GM23338 (cell line): ENCODE results near the gene TMTC2. TPM values are rescaled to one million over a fixed set of nuclear protein-coding genes. Genes with fewer than 3 reads are reported as not detected.

Experiments
- ATAC-seq: fragments of 200-7000 bp; cut with Tn5 transposase; 3 replicates; pipeline ENCODE4 v1.9.1; 2020
- DNase-seq: peaks from one replicate; pipeline ENCODE4 v3.0.0-alpha.2; 2015; ENCODE audit warnings: low spot score
- H2AFZ ChIP-seq: fragments of 200-600 bp; sonication (generic); 2 replicates; pipeline ENCODE4 v1.8.0; 2016; ENCODE audit warnings: antibody characterized with exemption, mild to moderate bottlenecking, moderate library complexity
- H3F3A ChIP-seq: fragments of 200-600 bp; sonication (generic); replicated peaks from 2 replicates; pipeline ENCODE4 v1.8.0; 2017; ENCODE audit warnings: antibody characterized with exemption, mixed run types, low read depth
- H3K27ac ChIP-seq: fragments of 200-600 bp; sonication (generic); 2 replicates; pipeline ENCODE4 v1.6.1; 2016; ENCODE audit warnings: low read depth
- H3K27me3 ChIP-seq: fragments of 200-600 bp; sonication (generic); 2 replicates; pipeline ENCODE4 v1.8.0; 2016; ENCODE audit warnings: mild to moderate bottlenecking, mixed run types, moderate library complexity; ENCODE audit not compliant: insufficient read depth
- H3K36me3 ChIP-seq: fragments of 200-600 bp; sonication (generic); 2 replicates; pipeline ENCODE4 v1.8.0; 2016; ENCODE audit warnings: mild to moderate bottlenecking; ENCODE audit not compliant: insufficient read depth
- H3K4me1 ChIP-seq: fragments of 200-600 bp; sonication (generic); 2 replicates; pipeline ENCODE4 v1.8.0; 2016; ENCODE audit warnings: mild to moderate bottlenecking, moderate library complexity; ENCODE audit not compliant: insufficient read depth
- H3K4me2 ChIP-seq: fragments of 200-600 bp; sonication (generic); 2 replicates; pipeline ENCODE4 v1.7.1; 2017; ENCODE audit warnings: mixed run types
- H3K4me3 ChIP-seq: fragments of 200-600 bp; sonication (generic); 2 replicates; pipeline ENCODE4 v1.6.1; 2016; ENCODE audit warnings: mixed run types
- H3K79me2 ChIP-seq: fragments of 200-600 bp; sonication (generic); replicated peaks from 2 replicates; pipeline ENCODE4 v1.8.0; 2017; ENCODE audit warnings: mild to moderate bottlenecking; ENCODE audit not compliant: insufficient read depth
- H3K9me2 ChIP-seq: fragments of 200-600 bp; sonication (generic); 2 replicates; pipeline ENCODE4 v1.8.0; 2017; ENCODE audit not compliant: insufficient read depth
- H4K20me1 ChIP-seq: fragments of 200-600 bp; sonication (generic); replicated peaks from 2 replicates; pipeline ENCODE4 v1.8.0; 2017; ENCODE audit warnings: mild to moderate bottlenecking; ENCODE audit not compliant: insufficient read depth
- H3K27ac Mint-ChIP-seq: 2 replicates; pipeline ENCODE4 v1.8.0; 2020; ENCODE audit warnings: inconsistent platforms, mild to moderate bottlenecking, moderate library complexity, mixed read lengths
- H3K27me3 Mint-ChIP-seq: 3 replicates; pipeline ENCODE4 v1.8.0; 2022; ENCODE audit warnings: low read depth, mild to moderate bottlenecking, moderate library complexity, mixed read lengths, inconsistent platforms; ENCODE audit not compliant: insufficient read depth, poor library complexity
- H3K36me3 Mint-ChIP-seq: 3 replicates; pipeline ENCODE4 v1.8.0; 2021; ENCODE audit warnings: low read depth, mild to moderate bottlenecking, inconsistent platforms, moderate library complexity, mixed read lengths
- H3K4me1 Mint-ChIP-seq: 3 replicates; pipeline ENCODE4 v1.8.0; 2020; ENCODE audit warnings: mild to moderate bottlenecking, inconsistent platforms, mixed read lengths
- H3K4me3 Mint-ChIP-seq: 3 replicates; pipeline ENCODE4 v1.8.0; 2021; ENCODE audit warnings: moderate library complexity, mild to moderate bottlenecking, inconsistent platforms, mixed read lengths
- H3K9me3 Mint-ChIP-seq: 3 replicates; pipeline ENCODE4 v1.8.0; 2020; ENCODE audit warnings: moderate library complexity, mild to moderate bottlenecking, inconsistent platforms, mixed read lengths
- CREB1 ChIP-seq: fragments of 250-450 bp; sonication (Bioruptor Pico); IDR thresholded peaks from 2 replicates; pipeline ENCODE4 v1.5.0; 2020; ENCODE audit warnings: low read depth, mild to moderate bottlenecking, moderate library complexity
- ETS1 ChIP-seq: IDR thresholded peaks from 2 replicates; pipeline ENCODE4 v1.6.1; 2016; ENCODE audit warnings: antibody characterized with exemption
- EZH2 ChIP-seq: fragments of 200-600 bp; sonication (generic); IDR thresholded peaks from one replicate; pipeline ENCODE4 v1.8.0; 2017; ENCODE audit warnings: antibody characterized with exemption, mild to moderate bottlenecking, low read depth; ENCODE audit not compliant: unreplicated experiment
- EZH2phosphoT487 ChIP-seq: fragments of 200-600 bp; sonication (generic); IDR thresholded peaks from one replicate; pipeline ENCODE4 v1.8.1; 2018; ENCODE audit warnings: antibody characterized with exemption; ENCODE audit not compliant: unreplicated experiment
- JUNB ChIP-seq: IDR thresholded peaks from one replicate; pipeline ENCODE4 v1.6.1; 2016; ENCODE audit warnings: antibody characterized with exemption; ENCODE audit not compliant: unreplicated experiment
- POLR2AphosphoS5 ChIP-seq: IDR thresholded peaks from 2 replicates; pipeline ENCODE4 v1.6.1; 2016; ENCODE audit warnings: antibody characterized with exemption, low read depth
- REST ChIP-seq: IDR thresholded peaks from one replicate; pipeline ENCODE4 v1.6.1; 2018; ENCODE audit warnings: antibody characterized with exemption; ENCODE audit not compliant: unreplicated experiment
- STAT1 ChIP-seq: IDR thresholded peaks from one replicate; pipeline ENCODE4 v1.6.1; 2016; ENCODE audit warnings: antibody characterized with exemption; ENCODE audit not compliant: unreplicated experiment
- ZNF462 ChIP-seq: fragments of 250-450 bp; sonication (Bioruptor Pico); IDR thresholded peaks from 2 replicates; pipeline ENCODE4 v1.5.0; 2020; ENCODE audit warnings: mild to moderate bottlenecking, moderate library complexity
- polyA plus RNA-seq: library from polyadenylated mRNA; unstranded; fragments of >200 nt; fragmentation: Nextera tagmentation; extraction: Ambion mirVana; gene quantifications from 2 replicates; pipeline ENCODE4 v1.2.1, GENCODE V29; 2016
- total RNA-seq: library from RNA; depleted of rRNA; stranded (reverse); fragments of >200 nt; shearing (Covaris generic); gene quantifications from 2 replicates; pipeline ENCODE4 v1.2.3, GENCODE V29; 2014

The TMTC2 gene
- total and polyA plus RNA-seq, 2 experiments from 2014 or later = 0.57 to 6.5 TPM

- TF ChIP-seq ETS1 (no peak), EZH2phosphoT487 (no peak), POLR2AphosphoS5 (no peak), EZH2 (no peak), CREB1 (CRISPR knock-in tag) (no peak), REST (no peak), JUNB (no peak)
These were observed 13.0 kb upstream of the TMTC2 start (continued) for GRCh38 chr12:82673698-82674097.

GRCh38 chr12:82675246-82675645, 11.5 kb upstream of the TMTC2 start:
- no peaks in the 10 kb centered on the region for H3K36me3 Mint-ChIP-seq
- H3K79me2 ChIP-seq = no peaks in the 10 kb centered on the region
- H3K36me3 ChIP-seq = no peaks in the 10 kb centered on the region
- ATAC-seq (no peak), DNase-seq (no peak)
- H3F3A ChIP-seq = no peaks in the 10 kb centered on the region
- H3K27ac ChIP-seq = no peak overlapping the region
- H3K27me3 Mint-ChIP-seq = no peaks in the 10 kb centered on the region
- no peaks in the 10 kb centered on the region for H3K4me1 ChIP-seq
- no peaks in the 10 kb centered on the region for H3K4me1 Mint-ChIP-seq
- H3K4me2 ChIP-seq = no peak overlapping the region
- no peaks in the 10 kb centered on the region for H3K27me3 ChIP-seq
- H4K20me1 ChIP-seq = no peaks in the 10 kb centered on the region
- H3K9me3 Mint-ChIP-seq = no peaks in the 10 kb centered on the region
- H2AFZ ChIP-seq = no peak overlapping the region
- no peak overlapping the region for H3K4me3 ChIP-seq
- H3K27ac Mint-ChIP-seq = no peak overlapping the region
- H3K9me2 ChIP-seq = no peaks in the 10 kb centered on the region
- H3K4me3 Mint-ChIP-seq = no peak overlapping the region
- TF ChIP-seq ETS1 = no peak
- no peak for TF ChIP-seq REST
- no peak for TF ChIP-seq ZNF462 (CRISPR knock-in tag)
- TF ChIP-seq CREB1 (CRISPR knock-in tag) = no peak
- TF ChIP-seq JUNB = no peak
- no peak for TF ChIP-seq EZH2
- TF ChIP-seq STAT1 = no peak
